ENCODE data around the gene GDPGP1. TPM values are rescaled to one million over a fixed set of nuclear protein-coding genes. Genes with fewer than 3 reads are reported as not detected.
"Not testable (repeated sequence)": the region's sequence is repeated elsewhere in the genome, so short reads cannot be mapped to it uniquely, and the experiment has no call there.

GDPGP1 gene
- total and polyA plus RNA-seq, 2 donors from 2014 or later, result 4.8 to 15.3 TPM

GRCh38 chr15:90293040-90293810 is 59.2 kb downstream of the GDPGP1 start:
- H3K27me3 ChIP-seq (ENCODE audit: control insufficient read depth, insufficient read depth, low read length); intact Hi-C loops (cut with DNase I); FAIRE-seq; H3K4me1 ChIP-seq (ENCODE audit: control insufficient read depth in 2 of 3, insufficient read depth in 2 of 3, low read depth in 1 of 3, low read length in 3 of 3); H3K4me3 ChIP-seq (ENCODE audit: low read length in 3 of 3); H3K27ac ChIP-seq (ENCODE audit: low read depth in 2 of 2, low read length in 2 of 2); H3K36me3 ChIP-seq (ENCODE audit: control insufficient read depth in 2 of 3, insufficient read depth in 3 of 3, low read length in 3 of 3); H3K9ac ChIP-seq (ENCODE audit: low read length in 3 of 3); H3K9me3 ChIP-seq (ENCODE audit: control insufficient read depth in 2 of 3, insufficient read depth in 1 of 3, low read length in 3 of 3): not testable (repeated sequence)
- DNase-seq, result peak; percentile 81 to 86 (median 84)
- TF ChIP-seq, protein P1, sequence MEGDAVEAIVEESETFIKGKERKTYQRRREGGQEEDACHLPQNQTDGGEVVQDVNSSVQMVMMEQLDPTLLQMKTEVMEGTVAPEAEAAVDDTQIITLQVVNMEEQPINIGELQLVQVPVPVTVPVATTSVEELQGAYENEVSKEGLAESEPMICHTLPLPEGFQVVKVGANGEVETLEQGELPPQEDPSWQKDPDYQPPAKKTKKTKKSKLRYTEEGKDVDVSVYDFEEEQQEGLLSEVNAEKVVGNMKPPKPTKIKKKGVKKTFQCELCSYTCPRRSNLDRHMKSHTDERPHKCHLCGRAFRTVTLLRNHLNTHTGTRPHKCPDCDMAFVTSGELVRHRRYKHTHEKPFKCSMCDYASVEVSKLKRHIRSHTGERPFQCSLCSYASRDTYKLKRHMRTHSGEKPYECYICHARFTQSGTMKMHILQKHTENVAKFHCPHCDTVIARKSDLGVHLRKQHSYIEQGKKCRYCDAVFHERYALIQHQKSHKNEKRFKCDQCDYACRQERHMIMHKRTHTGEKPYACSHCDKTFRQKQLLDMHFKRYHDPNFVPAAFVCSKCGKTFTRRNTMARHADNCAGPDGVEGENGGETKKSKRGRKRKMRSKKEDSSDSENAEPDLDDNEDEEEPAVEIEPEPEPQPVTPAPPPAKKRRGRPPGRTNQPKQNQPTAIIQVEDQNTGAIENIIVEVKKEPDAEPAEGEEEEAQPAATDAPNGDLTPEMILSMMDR (IDR thresholded peaks at IDR 0.05; ENCODE audit: borderline replicate concordance, extremely low read depth, insufficient read depth), result peak; percentile 73

GRCh38 chr15:90294159-90294558 is 60.1 kb downstream of the GDPGP1 start:
- no peaks in the 10 kb centered on the region for H3K4me1 ChIP-seq (ENCODE audit: control insufficient read depth in 2 of 3, insufficient read depth in 2 of 3, low read depth in 1 of 3, low read length in 3 of 3)
- no peak overlapping the region for H3K9ac ChIP-seq (ENCODE audit: low read length in 3 of 3)
- no peaks in the 10 kb centered on the region for H3K27me3 ChIP-seq (ENCODE audit: control insufficient read depth, insufficient read depth, low read length)
- intact Hi-C loops (cut with DNase I), result no loop called here
- no peak for FAIRE-seq
- no peaks in the 10 kb centered on the region for H3K36me3 ChIP-seq (ENCODE audit: control insufficient read depth in 2 of 3, insufficient read depth in 3 of 3, low read length in 3 of 3)
- TF ChIP-seq, protein P1 (IDR thresholded peaks at IDR 0.05; ENCODE audit: borderline replicate concordance, extremely low read depth, insufficient read depth), result no peak
- no peak overlapping the region for H3K4me3 ChIP-seq (ENCODE audit: low read length in 3 of 3)
- DNase-seq, result peak in 1 of 5 donors; percentile 55
- H3K27ac ChIP-seq (ENCODE audit: low read depth in 2 of 2, low read length in 2 of 2), result no peak overlapping the region
- no peaks in the 10 kb centered on the region for H3K9me3 ChIP-seq (ENCODE audit: control insufficient read depth in 2 of 3, insufficient read depth in 1 of 3, low read length in 3 of 3)

DNA sequence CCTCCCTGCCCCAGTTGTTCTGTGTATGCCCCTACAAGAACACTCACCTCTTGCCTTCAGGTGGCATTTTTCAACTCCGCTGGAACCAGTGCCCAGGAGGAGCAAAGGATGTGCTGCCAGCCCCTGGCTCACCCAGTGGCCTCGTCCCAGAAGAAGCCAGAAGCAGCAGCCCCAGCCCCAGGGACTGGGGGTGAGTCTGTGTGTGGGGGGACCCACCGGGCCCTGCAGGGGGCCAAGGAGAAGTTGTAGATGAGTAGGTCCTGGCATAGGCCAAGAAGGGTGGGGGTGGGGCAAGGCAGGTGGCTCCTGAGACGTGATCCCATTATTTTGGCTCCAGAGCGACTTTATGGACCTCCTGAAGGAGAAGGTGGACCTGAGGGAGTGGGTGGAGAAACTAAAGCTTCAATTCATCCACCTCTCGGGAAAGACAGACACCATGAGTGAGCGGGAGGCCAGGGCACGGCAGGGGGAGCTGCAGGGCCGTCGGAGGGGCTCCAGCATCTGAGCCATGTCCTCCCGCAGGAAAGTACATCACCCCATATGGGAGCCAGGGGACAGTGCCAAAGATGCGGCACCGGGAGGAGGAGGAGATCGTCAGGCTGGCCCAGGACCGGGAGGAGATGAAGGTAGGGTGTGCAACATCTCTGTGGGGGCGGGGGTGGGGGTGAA is 60.7 kb downstream of the GDPGP1 start:
- DNase-seq (no peak), FAIRE-seq (no peak)
- Histone ChIP-seq H3K27me3 (ENCODE audit: control insufficient read depth, insufficient read depth, low read length) (no peaks in the 10 kb centered on the region), H3K9ac (ENCODE audit: low read length in 3 of 3) (no peak overlapping the region), H3K4me3 (ENCODE audit: low read length in 3 of 3) (no peak overlapping the region), H3K36me3 (ENCODE audit: control insufficient read depth in 2 of 3, insufficient read depth in 3 of 3, low read length in 3 of 3) (no peaks in the 10 kb centered on the region), H3K27ac (ENCODE audit: low read depth in 2 of 2, low read length in 2 of 2) (no peak overlapping the region), H3K4me1 (ENCODE audit: control insufficient read depth in 2 of 3, insufficient read depth in 2 of 3, low read depth in 1 of 3, low read length in 3 of 3) (no peaks in the 10 kb centered on the region), H3K9me3 (ENCODE audit: control insufficient read depth in 2 of 3, insufficient read depth in 1 of 3, low read length in 3 of 3) (no peaks in the 10 kb centered on the region)
- intact Hi-C loops (cut with DNase I), result no loop called here
- TF ChIP-seq, protein P1 (IDR thresholded peaks at IDR 0.05; ENCODE audit: borderline replicate concordance, extremely low read depth, insufficient read depth), result no peak
